HG03442 (cell line): Measurements from ENCODE around the gene RFC2.
A peak's percentile ranks its signal among the peaks of the same experiment; 100 is the strongest.
"Not testable (repeated sequence)": the region's sequence is repeated elsewhere in the genome, so short reads cannot be mapped to it uniquely, and the experiment has no call there.

Experiments used
- ATAC-seq: cut with Tn5 transposase; IDR thresholded peaks from one replicate; pipeline ENCODE4 v1.9.1; 2021; ENCODE audit warnings: mild to moderate bottlenecking, moderate library complexity; ENCODE audit not compliant: unreplicated experiment

The RFC2 gene

GRCh38 chr7:74252893-74253292, 1.3 kb downstream of the RFC2 start:
- ATAC-seq: no peak

GRCh38 chr7:74249058-74249457, 5.1 kb downstream of the RFC2 start:
- not testable (repeated sequence) for ATAC-seq

- ATAC-seq: no peak
Observed at GRCh38 chr7:74248156-74248555, 6.0 kb downstream of the RFC2 start.

- ATAC-seq: no peak
Observed at GRCh38 chr7:74246497-74246896, 7.7 kb downstream of the RFC2 start.

- ATAC-seq: no peak
Observed at GRCh38 chr7:74242122-74242443, 12.1 kb downstream of the RFC2 start.

GRCh38 chr7:74240482-74240881, 13.7 kb downstream of the RFC2 start:
- no peak for ATAC-seq

GRCh38 chr7:74236284-74236683, 17.9 kb downstream of the RFC2 start:
- no peak for ATAC-seq

- ATAC-seq: no peak
Observed at GRCh38 chr7:74235518-74236268, 18.5 kb downstream of the RFC2 start.

- ATAC-seq: no peak
Observed at GRCh38 chr7:74233655-74234285, 20.4 kb downstream of the RFC2 start.

GRCh38 chr7:74231232-74231590, 23.0 kb downstream of the RFC2 start:
- ATAC-seq: peak; percentile 44

GRCh38 chr7:74230446-74231231, 23.6 kb downstream of the RFC2 start:
- ATAC-seq: no peak

- ATAC-seq: no peak
Observed at GRCh38 chr7:74228951-74229900, 25.0 kb downstream of the RFC2 start.

GRCh38 chr7:74226633-74227032, 27.6 kb downstream of the RFC2 start:
- ATAC-seq: no peak

- ATAC-seq: no peak
Observed at GRCh38 chr7:74225400-74225799, 28.8 kb downstream of the RFC2 start.

- ATAC-seq: not testable (repeated sequence)
Observed at GRCh38 chr7:74224907-74225306, 29.3 kb downstream of the RFC2 start.

GRCh38 chr7:74224511-74224832, 29.7 kb downstream of the RFC2 start:
- ATAC-seq: no peak

GRCh38 chr7:74223711-74224510, 30.3 kb downstream of the RFC2 start:
- no peak for ATAC-seq

GRCh38 chr7:74222851-74223710, 31.1 kb downstream of the RFC2 start:
- no peak for ATAC-seq

- no peak for ATAC-seq
Observed at GRCh38 chr7:74221713-74222112, 32.5 kb downstream of the RFC2 start.
